HCEC 1CT (cell line): ENCODE measurements around the gene EIF2B2.
"Not testable (repeated sequence)": the region's sequence is repeated elsewhere in the genome, so short reads cannot be mapped to it uniquely, and the experiment has no call there.

ENCODE experiments used
- DNase-seq: peaks from one replicate; pipeline ENCODE4 v3.0.0-alpha.2; 2017

EIF2B2 gene

DNA sequence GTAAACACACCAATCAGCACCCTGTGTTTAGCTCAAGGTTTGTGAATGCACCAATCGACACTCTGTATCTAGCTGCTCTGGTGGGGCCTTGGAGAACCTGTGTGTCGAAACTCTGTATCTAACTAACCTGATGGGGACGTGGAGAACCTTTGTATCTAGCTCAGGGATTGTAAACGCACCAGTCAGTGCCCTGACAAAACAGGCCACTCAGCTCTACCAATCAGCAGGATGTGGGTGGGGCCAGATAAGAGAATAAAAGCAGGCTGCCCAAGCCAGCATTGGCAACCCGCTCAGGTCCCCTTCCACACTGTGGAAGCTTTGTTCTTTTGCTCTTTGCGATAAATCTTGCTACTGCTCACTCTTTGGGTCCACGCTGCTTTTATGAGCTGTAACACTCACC lies 6.9 kb upstream of the EIF2B2 start:
- DNase-seq = not testable (repeated sequence)

DNA sequence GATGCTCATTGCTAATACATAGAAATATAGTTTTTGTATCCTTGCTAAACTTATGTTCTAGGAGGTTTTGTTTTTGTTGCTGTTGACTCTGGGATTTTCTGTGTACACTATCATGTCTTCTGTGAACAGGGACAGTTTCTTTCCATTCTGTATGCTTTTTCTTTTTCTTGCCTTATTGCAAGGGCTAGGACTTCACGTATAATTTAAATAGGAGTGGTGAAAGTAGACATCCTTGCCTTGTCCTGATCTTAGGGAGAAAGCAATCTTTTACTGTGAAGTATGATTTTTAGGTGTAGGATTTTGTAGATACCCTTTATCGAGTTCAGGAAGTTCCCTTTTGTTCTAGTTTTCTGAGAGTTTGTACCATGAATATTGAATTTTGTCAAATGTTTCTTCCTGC lies 1.5 kb upstream of the EIF2B2 start:
- no peak for DNase-seq

DNA sequence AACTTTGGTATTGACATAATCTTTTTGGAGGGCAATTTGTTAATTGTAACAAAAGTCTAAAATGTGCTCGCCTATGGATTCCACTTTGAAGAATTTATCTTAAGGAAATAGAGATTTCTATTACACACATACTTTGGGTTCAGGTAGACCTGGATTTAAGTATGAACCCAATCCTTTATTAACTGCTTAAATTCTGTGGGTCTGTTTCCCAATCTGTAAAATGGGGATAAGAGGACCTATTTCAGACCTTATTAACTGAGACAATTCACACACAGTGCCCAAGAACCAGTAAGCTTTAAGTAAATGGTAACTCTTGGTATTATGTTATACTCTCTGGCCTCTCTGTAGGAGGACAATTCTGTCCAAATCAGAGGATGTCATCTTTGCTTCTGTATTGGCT lies 822 bp upstream of the EIF2B2 start:
- no peak for DNase-seq

DNA sequence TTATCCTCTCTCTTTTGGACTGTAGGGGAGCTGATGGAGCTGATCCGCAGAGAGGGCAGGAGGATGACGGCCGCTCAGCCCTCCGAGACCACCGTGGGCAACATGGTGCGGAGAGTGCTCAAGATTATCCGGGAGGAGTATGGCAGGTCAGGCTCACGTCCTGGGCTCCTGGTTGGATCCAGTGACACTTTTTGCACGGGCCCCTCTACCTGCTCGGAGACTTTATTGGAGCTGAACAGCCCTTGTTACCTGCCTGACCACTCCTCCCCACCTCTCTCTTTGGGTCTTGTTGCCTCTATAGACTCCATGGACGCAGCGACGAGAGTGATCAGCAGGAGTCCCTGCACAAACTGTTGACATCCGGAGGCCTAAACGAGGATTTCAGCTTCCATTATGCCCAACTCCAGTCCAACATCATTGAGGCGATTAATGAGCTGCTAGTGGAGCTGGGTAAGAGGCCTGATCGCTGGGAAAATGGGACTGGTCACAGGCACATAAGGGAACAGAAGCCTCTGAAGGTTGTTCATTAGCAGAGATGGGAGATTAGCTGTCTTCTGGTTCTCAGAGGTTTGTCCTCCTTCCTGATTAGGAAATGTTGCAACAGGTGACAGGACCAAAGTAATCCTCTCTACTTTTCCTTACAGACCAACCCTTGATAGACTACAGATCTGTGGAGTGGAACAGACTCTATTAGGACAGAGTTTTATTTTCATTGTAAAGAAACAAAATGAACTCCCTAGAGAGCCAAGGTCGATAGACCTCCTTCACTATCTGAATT lies 718 bp downstream of the EIF2B2 start:
- no peak for DNase-seq

DNA sequence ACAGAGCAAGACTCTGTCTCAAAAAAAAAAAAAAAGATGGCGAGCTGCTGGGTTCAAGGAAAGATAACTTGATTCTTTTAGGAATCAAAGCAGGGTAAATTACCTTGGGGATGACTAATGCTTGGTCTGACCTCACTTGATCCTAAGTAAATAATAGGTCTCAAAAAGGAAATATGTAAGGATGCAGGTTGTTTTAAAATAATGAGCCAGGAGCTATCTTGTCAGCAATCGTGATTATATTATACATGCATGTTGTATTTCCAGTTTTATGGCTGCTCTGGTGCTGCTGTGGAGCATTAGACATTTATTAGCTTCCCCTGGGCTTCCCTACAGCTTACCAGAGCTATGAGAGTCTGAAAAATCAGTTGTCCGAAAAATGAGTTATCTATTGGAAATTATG lies 2.6 kb downstream of the EIF2B2 start:
- DNase-seq = no peak

DNA sequence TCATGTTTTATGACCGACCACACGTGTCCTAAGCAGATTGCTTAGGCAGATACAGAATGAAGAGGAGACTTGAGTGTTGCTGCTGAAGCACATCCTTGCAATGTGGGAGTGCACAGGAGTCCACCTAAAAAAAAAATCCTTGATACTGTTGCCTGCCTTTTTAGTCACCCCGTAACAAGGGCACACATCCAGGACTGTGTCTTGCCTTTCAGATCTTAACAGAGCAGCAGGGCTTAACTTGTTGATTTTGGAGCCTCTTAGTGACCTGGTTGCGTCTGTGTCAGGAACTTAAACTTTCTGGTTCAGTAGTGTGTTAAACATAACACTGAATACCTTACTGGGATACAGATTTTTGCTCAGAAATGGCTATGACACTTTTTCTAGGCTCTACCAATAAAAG lies 6.5 kb downstream of the EIF2B2 start:
- no peak for DNase-seq

DNA sequence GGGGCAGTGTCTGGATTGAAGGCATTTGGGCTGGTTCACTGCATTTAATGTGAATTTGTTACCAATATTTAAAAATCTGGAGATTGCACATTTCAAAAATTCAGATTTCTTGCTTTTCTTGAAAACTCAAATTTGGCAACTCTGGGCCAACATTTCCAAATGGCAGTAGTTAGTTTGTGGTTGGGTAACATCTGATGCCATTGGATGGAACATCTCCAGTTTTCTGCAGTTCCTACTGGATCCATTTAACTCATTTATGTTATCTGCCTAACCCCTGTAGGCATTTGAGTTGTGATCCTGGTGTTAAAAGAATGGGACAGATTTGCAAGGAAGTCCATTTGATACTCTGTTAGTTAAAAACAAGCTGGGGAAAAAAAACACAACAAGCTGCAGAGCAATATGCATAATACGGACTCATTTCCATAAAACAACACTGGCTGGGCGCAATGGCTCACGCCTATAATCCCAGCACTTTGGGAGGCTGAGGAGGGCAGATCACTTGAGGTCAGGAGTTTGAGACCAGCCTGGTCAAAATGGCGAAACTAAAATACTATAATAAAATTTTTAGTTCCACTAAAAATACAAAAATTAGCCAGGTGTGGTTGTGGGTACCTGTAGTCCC lies 7.9 kb downstream of the EIF2B2 start:
- no peak for DNase-seq

DNA sequence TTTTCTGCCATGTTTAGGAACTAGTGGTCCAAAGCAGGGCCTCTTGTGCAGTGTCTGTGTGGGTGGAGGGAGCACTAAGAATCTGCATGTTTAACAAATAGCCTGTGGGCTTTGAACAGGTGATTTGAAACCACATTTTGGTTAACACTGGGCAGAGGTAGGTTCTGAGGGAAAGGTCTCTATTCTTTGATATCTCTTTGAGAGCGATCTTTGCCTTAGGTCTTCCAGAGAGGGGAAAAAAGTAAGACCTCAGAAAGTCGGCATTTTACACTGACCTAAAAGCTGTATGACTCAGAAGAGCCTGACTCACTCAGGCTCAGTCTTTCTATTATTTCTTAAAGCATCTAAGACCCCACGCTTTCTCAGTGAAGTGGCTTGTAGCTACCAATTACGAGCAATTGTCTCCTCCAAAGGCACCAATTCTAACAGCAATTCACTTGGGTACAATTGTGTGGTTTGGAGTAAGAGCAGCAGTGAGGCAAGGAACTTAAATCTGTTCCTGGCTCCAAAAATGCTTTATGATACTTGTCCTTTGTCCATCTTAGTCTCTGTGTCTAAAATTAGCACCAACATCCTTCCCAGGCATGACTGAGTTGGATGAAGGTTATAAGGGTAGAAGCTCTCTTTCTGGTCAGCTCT lies 8.8 kb downstream of the EIF2B2 start:
- peak; percentile 62 for DNase-seq

DNA sequence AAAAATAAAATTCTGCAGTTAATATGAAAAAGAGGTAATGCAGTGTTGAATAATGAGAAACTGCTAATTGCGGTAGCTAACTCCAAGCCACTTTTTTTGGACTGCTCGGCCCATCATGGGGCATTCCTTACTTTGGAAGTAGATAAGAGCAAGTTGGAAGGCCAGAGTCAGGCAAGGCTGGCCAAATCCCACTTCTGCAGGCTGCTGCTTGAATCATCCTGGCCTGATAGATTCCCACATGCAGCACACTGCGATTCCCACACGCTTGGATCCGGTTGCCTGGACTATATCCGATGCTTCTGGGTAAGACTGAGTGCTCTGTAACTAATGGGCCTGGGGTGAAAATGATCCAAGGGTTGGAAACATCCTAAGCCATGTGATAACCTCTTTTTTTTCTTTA lies 10.6 kb downstream of the EIF2B2 start:
- no peak for DNase-seq

DNA sequence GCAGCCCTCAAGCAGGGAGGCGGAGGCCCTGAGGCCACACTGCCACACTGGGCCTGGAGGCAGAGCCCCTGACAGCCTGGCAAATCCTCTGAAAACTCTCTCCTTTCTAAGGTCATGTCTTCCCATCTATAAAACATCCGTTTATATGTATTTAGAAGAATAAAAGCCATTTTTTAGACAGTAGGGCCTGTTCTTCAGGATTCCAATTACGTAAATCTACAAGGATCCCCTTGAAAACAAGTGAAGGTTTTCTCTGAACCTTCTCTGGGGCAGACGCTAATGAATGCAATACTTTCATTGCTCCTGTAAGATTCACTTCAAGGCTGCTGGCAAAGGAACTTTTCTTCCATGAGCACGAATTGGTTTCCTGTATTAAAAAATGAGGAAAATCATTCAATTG lies 12.8 kb downstream of the EIF2B2 start:
- no peak for DNase-seq

DNA sequence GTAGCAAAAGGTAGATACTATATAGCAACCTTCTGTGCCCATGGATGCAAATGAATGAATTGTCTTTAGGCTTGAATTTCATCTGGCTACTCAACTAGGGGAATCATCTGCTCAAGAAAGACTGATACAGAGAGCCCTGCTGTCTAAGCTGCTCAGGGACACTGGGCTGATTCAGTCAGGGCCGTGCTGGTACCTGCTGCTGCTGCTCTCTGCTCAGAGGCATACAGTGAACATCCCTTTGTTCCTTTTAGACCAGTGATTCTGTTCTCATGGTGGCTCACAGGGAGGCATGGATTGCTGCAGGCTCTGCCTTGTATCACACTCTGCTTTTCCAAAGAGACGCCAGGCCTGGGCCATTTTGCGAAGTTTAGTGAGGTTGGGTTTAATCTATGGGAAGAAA lies 14.1 kb downstream of the EIF2B2 start:
- DNase-seq = no peak

DNA sequence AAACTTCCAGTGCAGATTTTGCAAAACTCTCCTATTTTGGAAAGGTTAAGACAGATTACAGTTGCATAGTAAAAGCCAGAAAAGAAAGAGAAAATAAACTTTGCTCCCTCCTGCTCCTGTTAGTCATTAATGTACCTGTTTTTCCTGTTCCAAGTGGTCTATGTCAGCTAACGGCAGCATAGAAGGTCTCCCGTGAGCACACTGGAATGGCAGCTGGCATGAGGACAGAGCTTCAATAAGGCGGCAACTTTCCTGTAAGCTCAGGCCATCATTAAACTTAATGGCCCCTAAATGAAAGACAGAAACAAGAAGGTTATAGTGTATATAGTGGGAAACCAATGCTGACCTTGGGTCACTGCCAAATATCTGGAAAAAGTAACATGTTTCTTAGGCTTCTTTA lies 16.0 kb downstream of the EIF2B2 start:
- no peak for DNase-seq

DNA sequence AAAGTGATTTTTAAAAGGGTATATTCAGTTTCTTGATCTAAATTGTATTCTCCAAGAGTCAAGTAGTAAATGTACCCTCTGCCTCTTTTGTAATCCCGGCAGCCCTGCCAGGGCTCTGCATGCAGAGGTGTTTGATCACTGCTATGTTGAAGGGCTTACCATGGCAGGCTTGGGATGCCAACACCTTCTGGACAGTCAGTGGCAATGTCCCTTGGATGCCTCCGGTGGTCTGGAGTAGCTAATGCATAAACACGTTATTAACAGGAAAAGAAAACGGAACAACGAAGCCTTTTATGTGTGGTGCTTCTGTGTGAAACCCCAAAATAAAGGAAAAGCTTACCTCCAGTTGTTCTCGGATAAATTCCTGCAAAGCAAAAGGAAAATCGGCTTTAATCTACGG lies 19.9 kb downstream of the EIF2B2 start:
- DNase-seq = peak; percentile 18

DNA sequence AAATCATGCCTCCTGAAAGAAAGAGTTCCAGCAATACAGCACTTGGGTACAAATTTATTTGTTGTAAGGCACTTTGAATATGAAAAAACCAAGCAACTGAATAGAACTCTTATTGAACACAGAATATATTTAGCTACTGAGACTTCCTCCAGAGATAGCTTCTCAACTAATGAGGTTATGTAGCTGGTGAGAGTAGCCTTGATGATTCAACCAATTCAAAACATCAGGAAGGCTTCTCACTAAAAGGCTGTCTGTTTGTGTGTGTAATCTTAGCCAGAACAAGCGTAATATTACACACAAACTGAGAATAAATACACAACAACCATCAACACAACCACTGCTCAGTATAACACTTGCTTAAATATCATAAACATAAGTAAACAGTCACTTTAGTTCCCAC lies 20.4 kb downstream of the EIF2B2 start:
- DNase-seq = no peak

DNA sequence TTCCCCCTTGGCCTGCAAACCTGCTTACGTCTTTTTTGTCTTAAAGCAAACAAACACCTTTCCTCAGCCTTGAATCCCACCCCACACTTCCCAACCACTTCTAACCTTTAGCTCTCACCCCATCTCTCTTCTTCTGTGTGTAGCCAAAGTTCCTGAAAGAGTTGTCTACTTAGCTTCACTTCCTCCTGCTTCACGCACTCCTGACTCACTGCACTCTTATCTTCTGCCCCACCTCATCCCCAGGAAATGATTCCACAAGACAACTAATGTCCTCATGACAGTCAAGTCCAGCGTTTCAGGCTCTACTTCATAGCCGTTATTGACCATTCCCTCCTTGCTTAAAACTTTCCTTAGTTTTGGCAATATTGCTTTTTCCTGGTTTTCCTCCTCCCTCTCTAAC lies 22.4 kb downstream of the EIF2B2 start:
- no peak for DNase-seq

DNA sequence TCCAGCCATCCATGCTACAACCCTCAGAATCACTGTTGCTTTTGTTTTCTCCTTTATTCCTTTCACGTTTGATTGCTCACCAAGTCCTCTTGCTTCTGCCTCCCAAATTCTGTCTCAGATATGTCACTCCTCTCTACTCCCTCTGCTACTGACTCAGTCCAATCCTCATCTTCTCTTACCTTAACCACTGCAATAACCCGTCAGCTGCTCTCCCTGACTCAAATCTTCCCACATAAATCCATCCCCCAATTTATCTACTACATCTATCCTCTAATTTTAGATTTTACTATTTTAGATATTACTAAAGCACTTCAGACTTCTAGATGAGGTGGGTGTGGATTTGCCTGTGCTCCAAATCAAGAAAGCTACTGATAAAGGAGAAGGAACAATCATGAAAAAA lies 23.2 kb downstream of the EIF2B2 start:
- no peak for DNase-seq

DNA sequence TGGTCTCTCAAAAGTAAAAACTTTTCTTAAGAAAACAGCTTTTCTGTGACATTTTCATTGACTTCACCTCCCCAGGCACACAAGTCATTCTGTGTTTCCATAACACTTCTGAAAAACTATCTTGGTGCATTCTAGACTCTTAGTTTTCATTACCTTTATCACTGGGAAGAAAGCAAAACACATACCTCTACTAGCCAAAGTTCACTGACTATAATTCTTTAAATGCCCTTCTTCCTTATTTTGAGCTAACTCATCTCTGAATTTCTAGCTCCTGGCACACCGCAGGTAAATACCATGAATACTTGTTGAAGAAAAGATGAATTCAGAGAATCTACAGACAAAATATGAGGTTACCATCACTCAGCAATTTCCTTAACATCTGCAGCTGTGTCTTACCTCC lies 27.4 kb downstream of the EIF2B2 start:
- no peak for DNase-seq

DNA sequence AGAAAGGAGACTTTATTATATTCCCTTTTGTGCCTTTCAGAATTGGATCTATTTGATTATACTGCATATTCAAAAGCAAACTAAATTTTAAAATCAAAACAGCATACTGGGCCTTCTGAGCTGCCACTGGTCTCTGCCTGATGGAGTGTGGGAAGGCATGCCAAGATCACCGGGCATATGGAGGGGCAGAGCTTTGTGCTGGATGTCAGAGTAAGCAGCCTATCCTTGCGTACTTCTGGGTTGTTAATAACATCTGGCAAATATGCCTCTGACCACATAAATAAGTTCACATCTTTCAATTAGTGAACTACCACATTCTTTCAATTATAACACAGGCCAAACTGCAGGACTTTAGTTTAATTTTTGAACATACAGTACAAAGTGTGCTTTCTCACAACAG lies 30.2 kb downstream of the EIF2B2 start:
- DNase-seq = no peak

DNA sequence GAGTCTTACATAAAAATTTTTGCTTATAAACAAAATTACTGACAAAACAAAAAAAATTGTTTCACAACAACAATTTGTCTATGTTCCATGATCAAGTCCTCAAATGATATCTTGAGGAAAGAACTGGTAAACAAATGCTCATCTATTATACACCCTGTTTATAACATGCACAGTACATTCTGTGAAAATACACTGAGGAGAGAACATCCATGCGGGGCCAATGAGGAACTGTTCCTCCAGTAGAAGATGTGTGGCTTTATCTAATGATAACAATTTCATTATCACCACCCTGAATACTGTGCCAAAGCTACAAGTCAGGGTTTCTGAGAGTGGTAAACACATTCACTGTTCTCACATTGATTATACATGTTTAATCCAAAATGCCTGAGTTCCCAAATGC lies 37.8 kb downstream of the EIF2B2 start:
- DNase-seq = no peak

DNA sequence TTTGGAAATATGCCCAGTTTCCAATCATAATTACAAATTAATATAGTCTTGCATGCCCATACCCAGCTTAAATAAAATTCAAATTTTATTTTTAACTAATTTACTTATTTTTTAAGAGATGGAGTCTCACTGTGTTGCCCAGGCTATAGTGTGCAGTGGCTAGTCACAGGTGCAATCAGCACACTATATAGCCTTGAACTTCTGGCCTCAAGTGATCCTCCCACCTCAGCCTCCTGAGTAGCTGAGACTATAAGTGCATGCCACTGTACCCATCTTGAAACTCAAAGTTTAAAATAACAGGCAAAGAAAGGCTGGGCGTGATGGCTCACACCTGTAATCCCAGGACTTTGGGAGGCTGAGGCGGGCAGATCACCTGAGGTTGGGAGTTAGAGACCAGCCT lies 38.2 kb downstream of the EIF2B2 start:
- DNase-seq = no peak

DNA sequence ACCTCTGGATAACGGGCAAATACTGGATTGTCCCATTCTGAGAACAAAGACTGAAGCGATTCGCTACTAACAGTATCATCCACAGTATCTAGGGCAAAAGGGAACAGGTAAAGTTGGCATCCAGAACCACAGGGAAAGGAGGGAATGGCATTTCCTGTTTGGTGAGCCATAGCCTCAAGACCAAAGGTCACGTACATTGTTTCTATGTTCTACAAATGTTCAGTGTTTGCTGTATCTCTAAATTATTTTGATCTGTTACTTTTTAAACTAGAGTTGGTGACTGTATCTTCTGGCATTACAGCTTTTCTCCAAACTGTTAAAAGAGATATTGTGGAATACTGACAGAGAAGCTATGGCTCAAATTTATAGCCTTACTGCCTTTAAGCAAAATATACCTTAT lies 38.9 kb downstream of the EIF2B2 start:
- DNase-seq = peak; percentile 27

DNA sequence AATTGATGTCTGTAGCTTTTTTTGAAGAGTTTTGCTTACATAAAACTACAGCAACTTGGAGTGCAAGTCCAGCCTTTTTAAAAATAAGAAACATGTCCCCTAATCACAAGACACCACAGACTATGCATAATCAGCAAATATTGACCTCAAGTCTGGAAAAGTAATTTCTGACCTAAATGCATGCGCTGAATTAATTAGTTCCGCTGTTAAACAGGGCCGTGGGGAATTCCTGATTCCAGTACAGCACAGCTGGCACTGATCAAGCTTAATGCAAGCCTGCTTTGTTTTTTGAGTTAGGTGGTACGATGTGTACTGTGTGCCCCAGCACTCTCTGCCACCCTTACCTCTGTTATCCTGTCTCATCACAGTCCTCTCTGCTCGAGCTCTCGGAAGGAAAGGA lies 39.3 kb downstream of the EIF2B2 start:
- DNase-seq = no peak

DNA sequence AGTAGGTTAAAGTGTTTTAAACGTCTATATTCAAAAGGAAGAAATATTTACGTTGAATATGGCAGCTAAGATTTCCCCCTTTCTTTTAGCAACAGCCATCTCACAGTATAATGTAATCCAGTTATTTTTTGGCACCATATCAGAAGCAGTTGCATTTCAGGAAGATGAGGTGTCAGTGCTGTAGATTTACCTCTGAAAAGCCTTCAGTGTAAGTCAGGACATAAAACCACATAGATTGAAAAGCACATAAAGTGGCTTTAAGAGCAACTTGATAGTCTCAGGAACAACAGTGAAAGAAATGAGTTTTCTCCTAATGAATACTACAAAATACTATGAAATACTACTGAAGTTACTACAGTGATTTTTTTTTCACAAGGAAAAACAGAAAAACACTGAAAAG lies 41.6 kb downstream of the EIF2B2 start:
- peak; percentile 71 for DNase-seq

DNA sequence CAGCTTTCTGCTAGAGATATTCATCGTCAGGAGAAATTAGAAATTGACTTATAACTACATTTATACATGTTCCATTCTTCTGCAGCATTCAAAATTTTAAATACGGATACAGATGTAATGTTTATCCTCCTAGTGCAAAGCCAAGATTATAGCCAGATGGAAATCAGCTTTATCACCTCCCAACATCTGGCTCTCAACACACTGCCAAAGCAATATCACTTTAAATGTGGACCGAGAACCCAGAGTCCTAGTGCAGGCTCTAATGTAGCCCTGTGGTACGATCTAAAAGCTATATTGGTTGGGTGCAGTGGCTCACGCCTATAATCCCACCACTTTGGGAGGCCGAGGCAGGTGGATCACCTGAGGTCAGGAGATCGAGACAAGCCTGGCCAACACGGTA lies 42.0 kb downstream of the EIF2B2 start:
- no peak for DNase-seq

DNA sequence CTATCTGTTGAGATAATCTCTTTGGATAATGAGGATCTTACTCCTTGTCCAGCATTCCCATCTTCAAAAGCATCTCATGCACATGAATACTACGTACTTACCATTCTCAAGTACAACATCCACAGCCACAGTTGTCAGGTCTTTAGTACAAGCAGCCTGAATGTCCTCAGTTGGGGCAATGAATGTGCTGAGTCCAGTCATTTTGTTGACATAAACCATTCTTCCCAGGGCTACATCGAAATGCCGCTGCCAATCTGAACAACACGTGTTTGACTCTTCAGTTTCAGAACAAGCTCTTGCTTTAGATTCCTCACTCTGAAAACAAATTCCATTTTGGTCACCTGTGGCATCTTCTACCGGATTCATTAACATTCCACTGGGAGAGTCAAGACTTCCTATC lies 43.6 kb downstream of the EIF2B2 start:
- no peak for DNase-seq
